Caco-2 (cell line): ENCODE measurements around the gene DENND2A. TPM values are rescaled to one million over a fixed set of nuclear protein-coding genes. Genes with fewer than 3 reads are reported as not detected.

ENCODE experiments used
- BruUV-seq: library from RNA; stranded (reverse); fragments of 400-500 nt; replicated peaks from 2 replicates; lab custom pipeline; 2021; lab: Mats Ljungman, UMichigan
- CTCF ChIA-PET: fragments of 300-600 bp; sonication (Branson Sonifier 250); formaldehyde crosslinking; loops from one replicate; lab custom pipeline; 2022; ENCODE audit warnings: antibody characterized with exemption; lab: Charles Lee
- POLR2A ChIA-PET: fragments of 300-600 bp; sonication (Branson Sonifier 250); formaldehyde crosslinking; loops from one replicate; lab custom pipeline; 2022; ENCODE audit warnings: antibody characterized with exemption; lab: Charles Lee
- DNase-seq, 2 experiments: peaks; one replicate each; pipeline versions ENCODE4 v3.0.0 to v3.0.0-alpha.2; 2020 to 2022
- H3K27me3 ChIP-seq: replicated peaks from 2 replicates; pipeline ENCODE4 v1.6.0; 2011; ENCODE audit warnings: low read length; ENCODE audit not compliant: control insufficient read depth, insufficient read depth
- H3K36me3 ChIP-seq: 2 replicates; pipeline ENCODE4 v1.5.1; 2011; ENCODE audit warnings: low read length; ENCODE audit not compliant: control insufficient read depth, insufficient read depth
- H3K4me1 ChIP-seq: fragments of 250-450 bp; sonication (Bioruptor Pico); 2 replicates; pipeline ENCODE4 v1.5.1; 2020; ENCODE audit warnings: mild to moderate bottlenecking
- H3K4me3 ChIP-seq: 2 replicates; pipeline ENCODE4 v1.5.1; 2011; ENCODE audit warnings: low read depth, mild to moderate bottlenecking, control low read depth, low read length
- H3K9me3 ChIP-seq: fragments of 250-450 bp; sonication (Bioruptor Pico); 2 replicates; pipeline ENCODE4 v1.5.1; 2020; ENCODE audit warnings: mild to moderate bottlenecking, moderate library complexity
- H3K27ac Mint-ChIP-seq: one replicate; pipeline ENCODE4 v1.8.0; 2022; ENCODE audit warnings: mixed read lengths; ENCODE audit not compliant: unreplicated experiment
- H3K27me3 Mint-ChIP-seq: one replicate; pipeline ENCODE4 v1.8.0; 2022; ENCODE audit warnings: mixed read lengths; ENCODE audit not compliant: insufficient read depth, unreplicated experiment
- H3K36me3 Mint-ChIP-seq: one replicate; pipeline ENCODE4 v1.8.0; 2022; ENCODE audit warnings: mild to moderate bottlenecking, mixed read lengths; ENCODE audit not compliant: insufficient read depth, unreplicated experiment
- H3K4me1 Mint-ChIP-seq: one replicate; pipeline ENCODE4 v1.8.0; 2022; ENCODE audit warnings: low read depth, mixed read lengths; ENCODE audit not compliant: unreplicated experiment
- H3K4me3 Mint-ChIP-seq: one replicate; pipeline ENCODE4 v1.8.0; 2022; ENCODE audit warnings: mild to moderate bottlenecking, moderate library complexity, mixed read lengths; ENCODE audit not compliant: unreplicated experiment
- H3K9me3 Mint-ChIP-seq: one replicate; pipeline ENCODE4 v1.8.0; 2022; ENCODE audit warnings: mixed read lengths; ENCODE audit not compliant: unreplicated experiment
- CTCF ChIP-seq, 2 experiments: fragments of 200-600 bp in 1 of 2; IDR thresholded peaks; 1 replicate in 1 of 2; 2 replicates in 1 of 2; pipeline versions ENCODE4 v1.5.1 to v1.8.0; 2011 to 2022; ENCODE audit warnings: antibody characterized with exemption in 1 of 2, control low read depth in 1 of 2, inconsistent platforms in 1 of 2, low read depth in 1 of 2, low read length in 1 of 2, mild to moderate bottlenecking in 1 of 2, moderate library complexity in 1 of 2; ENCODE audit not compliant: insufficient read depth in 1 of 2, severe bottlenecking in 1 of 2, unreplicated experiment in 1 of 2
- intact Hi-C: fragments of 100-400 bp; cut with micrococcal nuclease; formaldehyde crosslinking; loops from one replicate; pipeline ENCODE4 v1.10.0; 2022; ENCODE audit not compliant: unreplicated experiment
- total RNA-seq: library from RNA; stranded (reverse); gene quantifications from 2 replicates; pipeline ENCODE4 v1.2.3, GENCODE V29; 2022

The DENND2A gene
- total RNA-seq, 1 experiment from 2014 or later: 0.95 TPM

- Mint-ChIP-seq H3K9me3 (no peaks in the 10 kb centered on the region), H3K4me1 (no peaks in the 10 kb centered on the region), H3K36me3 (no peaks in the 10 kb centered on the region), H3K4me3 (no peak overlapping the region), H3K27me3 (peaks cover 2% of the 10 kb centered on the region), H3K27ac (no peak overlapping the region)
- intact Hi-C loops: no loop called here
- Histone ChIP-seq H3K4me1 (no peaks in the 10 kb centered on the region), H3K4me3 (no peak overlapping the region), H3K36me3 (no peaks in the 10 kb centered on the region), H3K27me3 (no peaks in the 10 kb centered on the region), H3K9me3 (no peaks in the 10 kb centered on the region)
- no peak for TF ChIP-seq CTCF (IDR thresholded peaks at IDR 0.05; ENCODE audit: insufficient read depth in 1 of 2, low read depth in 1 of 2, low read length in 1 of 2, severe bottlenecking in 1 of 2, unreplicated experiment in 1 of 2)
- ChIA-PET POLR2A (no interaction called here), CTCF (interaction anchor here (0.5 kb wide), 1 partner anchor 711 kb away, joined by 5 read pairs; no protein-coding TSS in a partner anchor)
- no TSS peak for BruUV-seq
- DNase-seq: no peak
Observed at GRCh38 chr7:140526787-140527664, 113.6 kb downstream of the DENND2A start.

- intact Hi-C loops: no loop called here
- CTCF ChIA-PET: no interaction called here
- Histone ChIP-seq H3K36me3 (no peaks in the 10 kb centered on the region), H3K9me3 (no peaks in the 10 kb centered on the region), H3K4me1 (no peaks in the 10 kb centered on the region), H3K4me3 (no peak overlapping the region), H3K27me3 (no peaks in the 10 kb centered on the region)
- H3K4me3 Mint-ChIP-seq: no peak overlapping the region
- no peak for TF ChIP-seq CTCF (IDR thresholded peaks at IDR 0.05; ENCODE audit: insufficient read depth in 1 of 2, low read depth in 1 of 2, low read length in 1 of 2, severe bottlenecking in 1 of 2, unreplicated experiment in 1 of 2)
- no TSS peak for BruUV-seq
- peaks cover 1% of the 10 kb centered on the region for H3K27me3 Mint-ChIP-seq
- no peaks in the 10 kb centered on the region for H3K4me1 Mint-ChIP-seq
- POLR2A ChIA-PET: no interaction called here
- no peak overlapping the region for H3K27ac Mint-ChIP-seq
- no peak for DNase-seq
- H3K9me3 Mint-ChIP-seq: no peaks in the 10 kb centered on the region
- H3K36me3 Mint-ChIP-seq: no peaks in the 10 kb centered on the region
Observed at GRCh38 chr7:140526214-140526613, 114.4 kb downstream of the DENND2A start.

GRCh38 chr7:140525743-140526142 lies 114.9 kb downstream of the DENND2A start:
- Mint-ChIP-seq H3K4me3 (no peak overlapping the region), H3K9me3 (no peaks in the 10 kb centered on the region), H3K27ac (no peak overlapping the region), H3K27me3 (no peaks in the 10 kb centered on the region), H3K4me1 (no peaks in the 10 kb centered on the region), H3K36me3 (no peaks in the 10 kb centered on the region)
- H3K27me3 ChIP-seq: no peaks in the 10 kb centered on the region
- H3K4me3 ChIP-seq: no peak overlapping the region
- TF ChIP-seq CTCF (IDR thresholded peaks at IDR 0.05; ENCODE audit: insufficient read depth in 1 of 2, low read depth in 1 of 2, low read length in 1 of 2, severe bottlenecking in 1 of 2, unreplicated experiment in 1 of 2): no peak
- POLR2A ChIA-PET: no interaction called here
- intact Hi-C loops: no loop called here
- CTCF ChIA-PET: no interaction called here
- H3K9me3 ChIP-seq: no peaks in the 10 kb centered on the region
- no peak for DNase-seq
- BruUV-seq: no TSS peak
- H3K4me1 ChIP-seq: no peaks in the 10 kb centered on the region
- H3K36me3 ChIP-seq: no peaks in the 10 kb centered on the region
